ENCODE results near the gene LACTB. TPM values are rescaled to one million over a fixed set of nuclear protein-coding genes. Genes with fewer than 3 reads are reported as not detected.
A peak's percentile ranks its signal among the peaks of the same experiment; 100 is the strongest.

Gene LACTB
- total RNA-seq, 2 donors from 2014 or later, result 14.6 to 29.6 TPM

DNA sequence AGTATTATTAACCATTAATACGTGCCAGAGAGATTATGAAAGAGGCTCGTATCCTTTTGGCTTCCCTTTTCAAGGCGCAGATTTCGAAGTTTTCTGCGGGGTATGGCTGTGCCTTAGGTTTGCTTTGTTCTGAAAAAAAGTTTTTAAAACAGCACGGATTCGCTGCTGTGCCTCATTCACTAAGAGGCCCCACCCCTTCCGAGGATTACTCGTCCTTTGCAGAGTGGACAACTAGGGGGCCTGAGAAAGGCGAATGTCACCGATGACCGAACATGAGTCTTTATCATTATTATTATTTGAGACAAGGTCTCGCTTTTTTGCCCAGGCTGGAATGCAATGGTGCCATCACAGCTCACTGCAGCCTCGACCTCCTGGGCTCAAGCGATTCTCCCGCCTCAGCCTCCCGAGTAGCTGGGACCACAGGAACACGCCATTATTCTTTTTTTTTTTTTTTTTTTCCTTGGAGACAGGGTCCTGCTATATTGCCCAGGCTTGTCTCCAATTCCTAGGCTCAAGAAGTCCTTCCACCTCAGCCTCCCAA, 36.3 kb downstream of the LACTB start:
- no peaks in the 10 kb centered on the region for H3K36me3 ChIP-seq
- peak overlapping the region; percentile 98 for H3K27ac ChIP-seq
- TF ChIP-seq, protein P1, sequence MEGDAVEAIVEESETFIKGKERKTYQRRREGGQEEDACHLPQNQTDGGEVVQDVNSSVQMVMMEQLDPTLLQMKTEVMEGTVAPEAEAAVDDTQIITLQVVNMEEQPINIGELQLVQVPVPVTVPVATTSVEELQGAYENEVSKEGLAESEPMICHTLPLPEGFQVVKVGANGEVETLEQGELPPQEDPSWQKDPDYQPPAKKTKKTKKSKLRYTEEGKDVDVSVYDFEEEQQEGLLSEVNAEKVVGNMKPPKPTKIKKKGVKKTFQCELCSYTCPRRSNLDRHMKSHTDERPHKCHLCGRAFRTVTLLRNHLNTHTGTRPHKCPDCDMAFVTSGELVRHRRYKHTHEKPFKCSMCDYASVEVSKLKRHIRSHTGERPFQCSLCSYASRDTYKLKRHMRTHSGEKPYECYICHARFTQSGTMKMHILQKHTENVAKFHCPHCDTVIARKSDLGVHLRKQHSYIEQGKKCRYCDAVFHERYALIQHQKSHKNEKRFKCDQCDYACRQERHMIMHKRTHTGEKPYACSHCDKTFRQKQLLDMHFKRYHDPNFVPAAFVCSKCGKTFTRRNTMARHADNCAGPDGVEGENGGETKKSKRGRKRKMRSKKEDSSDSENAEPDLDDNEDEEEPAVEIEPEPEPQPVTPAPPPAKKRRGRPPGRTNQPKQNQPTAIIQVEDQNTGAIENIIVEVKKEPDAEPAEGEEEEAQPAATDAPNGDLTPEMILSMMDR (IDR thresholded peaks at IDR 0.05), result no peak
- H3K27me3 ChIP-seq, result no peaks in the 10 kb centered on the region
- H3K4me3 ChIP-seq, result peak overlapping the region; percentile 79
- DNase-seq, result peak; percentile 69
- no peaks in the 10 kb centered on the region for H3K4me1 ChIP-seq
- no peaks in the 10 kb centered on the region for H3K9me3 ChIP-seq
- intact Hi-C loops (cut with DNase I), result no loop called here
- H3K9ac ChIP-seq (ENCODE audit: low read depth in 2 of 2, low read length in 2 of 2), result peak overlapping the region; percentile 87 to 95

DNA sequence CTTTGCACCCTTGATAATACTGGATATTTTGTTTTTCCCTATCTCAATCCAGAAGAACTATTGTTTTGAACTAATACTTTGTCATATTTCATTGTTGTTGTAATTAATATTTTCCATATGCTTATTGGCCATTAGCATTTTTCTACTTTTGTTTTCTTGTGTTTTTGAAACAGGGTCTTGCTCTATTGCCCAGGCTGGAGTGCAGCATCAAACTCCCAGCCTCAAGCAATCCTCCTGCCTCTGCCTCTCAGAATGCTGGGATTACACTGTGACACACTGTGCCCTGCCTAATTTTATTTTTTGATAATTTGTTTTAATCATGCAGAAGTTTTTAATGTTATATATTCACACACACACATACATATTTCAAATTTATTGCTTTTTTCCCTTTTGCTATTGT, 39.0 kb downstream of the LACTB start:
- Histone ChIP-seq H3K4me3 (no peak overlapping the region), H3K9me3 (no peaks in the 10 kb centered on the region), H3K4me1 (no peaks in the 10 kb centered on the region), H3K27ac (no peak overlapping the region), H3K27me3 (no peaks in the 10 kb centered on the region), H3K9ac (ENCODE audit: low read depth in 2 of 2, low read length in 2 of 2) (no peak overlapping the region), H3K36me3 (no peaks in the 10 kb centered on the region)
- intact Hi-C loops (cut with DNase I), result loop anchor here (10.0 kb wide), 1 partner anchor 114 kb away; the partner anchor contains the start of gene APH1B
- TF ChIP-seq, protein P1 (IDR thresholded peaks at IDR 0.05), result no peak
- no peak for DNase-seq

DNA sequence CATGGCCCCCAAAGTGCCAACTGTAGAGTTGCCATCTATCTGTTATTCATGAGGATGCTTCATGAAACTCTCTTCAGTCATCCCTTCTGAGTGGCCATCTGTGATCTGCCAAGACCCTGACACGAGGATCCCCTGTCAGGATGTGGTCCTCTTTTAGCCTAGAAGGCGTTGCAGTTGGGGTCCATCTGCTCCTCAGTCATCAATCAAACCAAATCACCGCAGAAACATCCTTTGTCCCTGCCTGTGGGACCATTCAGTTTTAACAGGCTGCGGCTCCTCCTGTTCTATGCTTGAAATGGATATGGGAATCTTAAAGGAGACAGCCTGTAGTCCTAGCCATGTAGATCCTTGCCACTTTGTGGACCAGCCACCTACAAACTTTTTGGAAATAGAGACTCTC, 41.6 kb downstream of the LACTB start:
- TF ChIP-seq, protein P1 (IDR thresholded peaks at IDR 0.05), result no peak
- Histone ChIP-seq H3K9ac (ENCODE audit: low read depth in 2 of 2, low read length in 2 of 2) (no peak overlapping the region), H3K27me3 (no peaks in the 10 kb centered on the region), H3K9me3 (no peaks in the 10 kb centered on the region), H3K36me3 (no peaks in the 10 kb centered on the region), H3K4me1 (no peaks in the 10 kb centered on the region), H3K4me3 (no peak overlapping the region), H3K27ac (no peak overlapping the region)
- intact Hi-C loops (cut with DNase I), result loop anchor here (10.0 kb wide), 1 partner anchor 112 kb away; the partner anchor contains the start of gene APH1B
- DNase-seq, result no peak

DNA sequence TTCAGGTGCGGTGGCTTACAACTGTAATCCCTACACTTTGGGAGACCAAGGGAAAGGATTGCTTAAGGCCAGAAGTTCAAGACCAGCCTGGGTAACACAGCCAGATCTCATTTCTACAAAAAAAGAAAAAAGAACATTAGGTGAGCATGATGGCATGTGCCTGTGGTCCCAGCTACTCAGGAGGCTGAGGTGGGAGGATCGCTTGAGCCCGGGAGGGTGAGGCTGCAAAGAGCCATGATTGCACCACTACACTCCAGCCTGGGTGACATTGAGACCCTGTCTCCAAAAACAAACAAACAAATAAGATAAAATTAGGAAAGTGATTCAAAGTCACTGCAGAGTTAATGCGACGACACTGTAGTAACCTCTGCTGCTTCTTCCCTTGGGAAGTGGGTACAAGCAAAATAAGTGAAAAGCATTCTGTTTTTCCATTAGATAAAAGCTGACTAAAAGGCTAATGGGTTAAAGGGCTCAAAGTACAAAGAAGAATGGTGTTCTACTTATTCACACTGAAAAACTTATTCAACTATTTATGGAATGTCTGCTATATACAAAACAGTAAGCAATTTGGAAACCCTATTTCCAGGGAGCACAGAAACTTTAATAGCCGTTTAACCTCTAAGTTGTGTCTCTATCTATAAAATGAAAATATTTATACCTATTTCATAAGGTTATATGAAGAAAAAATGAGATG, 43.7 kb downstream of the LACTB start:
- Histone ChIP-seq H3K27me3 (no peaks in the 10 kb centered on the region), H3K27ac (no peak overlapping the region), H3K4me1 (no peaks in the 10 kb centered on the region), H3K9ac (ENCODE audit: low read depth in 2 of 2, low read length in 2 of 2) (no peak overlapping the region), H3K36me3 (no peaks in the 10 kb centered on the region), H3K4me3 (no peak overlapping the region), H3K9me3 (no peaks in the 10 kb centered on the region)
- no peak for DNase-seq
- intact Hi-C loops (cut with DNase I), result loop anchor here (10.0 kb wide), 1 partner anchor 109 kb away; the partner anchor contains the start of gene APH1B
- TF ChIP-seq, protein P1 (IDR thresholded peaks at IDR 0.05), result no peak

DNA sequence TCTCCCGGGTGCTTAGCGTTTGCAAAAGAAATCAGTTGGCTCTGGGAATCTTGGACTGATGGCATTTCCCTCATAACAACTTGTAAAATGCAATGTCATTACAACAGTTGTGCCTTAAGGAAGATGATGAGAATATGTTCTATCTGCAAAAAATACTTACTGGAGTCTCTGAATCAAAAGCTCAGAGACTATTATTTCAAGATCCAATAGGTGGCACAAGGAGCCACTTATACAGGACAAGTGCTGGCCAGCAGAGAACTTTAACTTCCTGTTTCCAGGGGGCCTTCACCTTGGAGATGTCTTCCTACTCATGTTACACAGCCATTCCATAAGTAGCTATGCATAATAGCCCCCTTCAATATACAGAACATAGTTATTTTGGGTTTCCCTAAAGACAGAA, 44.6 kb downstream of the LACTB start:
- no peaks in the 10 kb centered on the region for H3K36me3 ChIP-seq
- TF ChIP-seq, protein P1 (IDR thresholded peaks at IDR 0.05), result no peak
- DNase-seq, result no peak
- H3K27ac ChIP-seq, result no peak overlapping the region
- no peaks in the 10 kb centered on the region for H3K9me3 ChIP-seq
- H3K9ac ChIP-seq (ENCODE audit: low read depth in 2 of 2, low read length in 2 of 2), result no peak overlapping the region
- H3K27me3 ChIP-seq, result no peaks in the 10 kb centered on the region
- no peak overlapping the region for H3K4me3 ChIP-seq
- intact Hi-C loops (cut with DNase I), result loop anchor here (10.0 kb wide), 1 partner anchor 109 kb away; the partner anchor contains the start of gene APH1B
- H3K4me1 ChIP-seq, result no peaks in the 10 kb centered on the region
